HG03039 (cell line): ENCODE data around the gene DSCAML1.
"Not testable (repeated sequence)": the region's sequence is repeated elsewhere in the genome, so short reads cannot be mapped to it uniquely, and the experiment has no call there.

Experiments
- ATAC-seq: cut with Tn5 transposase; IDR thresholded peaks from one replicate; pipeline ENCODE4 v1.9.1; 2021; ENCODE audit warnings: mild to moderate bottlenecking, moderate library complexity; ENCODE audit not compliant: unreplicated experiment

Gene DSCAML1

DNA sequence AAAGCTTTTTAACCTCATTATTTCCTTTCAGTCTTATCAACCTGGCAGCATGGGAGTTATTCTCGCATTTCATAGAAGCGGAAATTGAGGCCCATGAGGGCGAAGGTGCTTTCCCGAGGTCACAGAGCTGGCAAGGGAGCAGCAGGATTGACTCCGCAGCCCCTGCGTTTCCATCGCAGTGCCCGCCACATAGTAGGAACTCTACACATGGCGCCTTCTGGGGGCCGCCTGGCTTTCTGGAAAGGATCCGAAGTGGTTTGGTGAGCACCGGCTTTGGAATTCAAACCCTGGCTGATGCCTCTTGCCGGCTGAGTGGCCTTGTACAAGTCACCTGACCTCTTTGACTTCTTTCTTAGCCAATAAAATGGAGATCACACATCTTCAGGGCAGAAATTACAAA is 376.0 kb downstream of the DSCAML1 start:
- ATAC-seq = no peak

DNA sequence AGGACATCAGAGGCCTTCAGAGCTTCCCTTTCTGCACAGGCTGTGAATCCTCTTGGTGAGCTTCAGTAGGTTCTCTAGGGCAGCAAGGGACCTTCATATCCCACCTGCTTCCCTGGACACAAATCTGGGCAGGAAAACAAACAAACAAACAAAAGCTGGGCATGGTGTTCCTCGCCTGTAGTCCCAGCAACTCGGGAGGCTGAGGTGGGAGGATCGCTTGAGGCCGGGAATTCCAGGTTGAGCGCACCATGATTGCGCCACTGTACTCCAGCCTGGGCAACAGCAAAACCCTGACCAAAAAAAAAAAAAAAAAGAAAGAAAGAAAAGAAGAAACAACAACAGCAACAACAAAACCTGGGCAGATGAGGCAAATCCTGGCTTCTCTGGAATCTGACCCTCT is 376.4 kb downstream of the DSCAML1 start:
- no peak for ATAC-seq

DNA sequence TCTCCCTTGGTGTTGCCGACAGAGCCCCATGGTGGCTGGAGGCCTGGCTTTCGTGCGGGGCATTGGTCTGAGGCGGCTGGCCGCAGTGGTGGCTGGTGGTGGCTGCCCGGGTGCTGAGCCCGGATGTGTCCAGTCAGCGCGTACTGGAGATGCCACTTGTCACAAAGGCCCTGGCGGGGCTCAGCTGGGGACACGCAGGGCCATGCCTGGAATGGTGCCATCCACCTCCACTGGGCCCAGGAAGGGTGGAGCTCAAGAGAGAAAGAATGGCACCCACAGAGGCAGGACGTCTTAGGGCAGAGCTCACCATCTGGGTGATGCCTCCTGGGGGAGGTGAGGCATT is 376.9 kb downstream of the DSCAML1 start:
- no peak for ATAC-seq

DNA sequence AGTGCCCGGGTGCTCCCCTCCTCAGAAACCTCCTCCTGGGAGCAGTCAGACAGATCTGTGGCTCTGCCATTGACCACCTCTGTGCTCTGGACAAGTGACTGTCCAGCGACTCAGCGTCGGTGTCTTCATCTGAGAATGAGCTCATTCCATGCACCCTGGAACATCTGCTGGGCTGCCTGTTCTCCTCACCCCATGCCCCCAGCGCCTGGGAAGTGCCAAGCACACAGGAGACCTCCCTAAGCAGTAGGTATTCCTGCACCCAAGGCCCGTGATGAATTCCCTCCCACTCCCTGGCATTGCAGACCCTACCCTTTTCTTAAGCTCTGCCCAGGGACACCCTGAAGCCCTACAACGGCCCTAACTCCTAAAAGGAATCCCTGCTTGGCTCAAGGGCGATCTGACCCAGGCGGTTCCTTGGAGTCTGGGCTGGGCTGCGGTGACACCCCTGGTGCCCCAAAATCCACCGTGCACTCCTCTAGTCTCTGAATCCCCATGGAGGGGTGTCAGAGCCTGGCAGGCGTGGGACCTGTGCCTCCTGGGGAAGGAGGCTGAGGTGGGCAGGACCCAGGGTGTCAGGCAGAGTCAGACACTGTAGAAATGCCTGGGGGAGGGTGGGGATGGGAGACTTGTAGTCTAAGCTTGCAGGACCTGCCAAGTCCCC is 377.4 kb downstream of the DSCAML1 start:
- ATAC-seq = no peak

DNA sequence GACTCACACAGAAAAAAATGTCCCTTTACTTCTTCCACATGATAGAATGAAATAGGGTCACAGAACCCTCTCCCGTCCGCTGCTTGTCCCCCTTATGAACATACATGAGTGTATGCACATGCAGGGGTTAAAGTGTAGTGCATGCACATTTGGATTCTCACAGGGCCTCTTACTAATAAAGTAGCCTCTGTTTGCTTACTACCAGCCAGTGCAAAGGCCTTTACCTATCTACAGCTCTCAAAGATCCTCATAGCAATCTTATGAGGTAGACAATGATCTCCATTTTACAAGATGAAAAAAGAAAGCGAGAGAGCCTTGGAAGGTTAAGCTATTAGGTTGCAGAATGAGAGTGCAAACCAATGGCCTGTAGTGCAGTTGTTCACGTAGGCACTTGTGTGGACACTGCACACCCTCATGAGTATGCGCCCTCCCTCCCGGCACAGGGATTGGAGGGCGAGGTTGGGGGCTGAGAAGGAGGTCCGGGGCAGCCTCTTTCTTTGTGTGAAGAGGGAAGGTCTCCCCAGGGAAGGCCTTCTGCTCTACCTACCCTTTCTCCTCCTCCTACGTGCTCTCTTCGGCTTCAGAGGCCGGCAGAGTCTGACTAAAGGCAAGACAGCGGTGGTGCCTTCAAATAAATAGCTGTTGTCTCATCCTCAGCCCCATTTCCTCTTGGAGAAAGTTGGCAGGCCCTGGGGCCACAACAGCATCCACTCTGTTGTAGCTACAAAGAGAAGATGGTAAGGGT is 378.1 kb downstream of the DSCAML1 start:
- ATAC-seq = no peak

DNA sequence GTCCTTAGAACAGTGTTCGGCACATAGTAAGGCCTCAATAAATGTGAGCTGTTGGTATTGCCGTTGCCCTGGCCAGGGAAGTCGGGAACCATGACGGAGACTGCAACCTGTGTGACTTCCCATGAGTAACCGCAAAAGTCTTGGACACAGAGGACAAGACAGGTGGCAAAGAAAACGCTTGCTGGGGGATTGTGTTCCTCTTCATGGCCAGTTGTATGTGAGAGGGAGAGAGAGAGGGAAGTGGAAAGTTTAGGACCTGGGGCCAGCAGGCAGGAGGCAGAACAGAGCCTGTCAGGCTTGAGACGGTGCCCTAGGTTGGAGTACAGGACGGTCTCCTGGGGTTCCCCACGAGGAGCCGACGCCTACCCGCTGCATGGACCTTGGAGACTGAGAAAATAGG is 379.2 kb downstream of the DSCAML1 start:
- ATAC-seq = no peak

DNA sequence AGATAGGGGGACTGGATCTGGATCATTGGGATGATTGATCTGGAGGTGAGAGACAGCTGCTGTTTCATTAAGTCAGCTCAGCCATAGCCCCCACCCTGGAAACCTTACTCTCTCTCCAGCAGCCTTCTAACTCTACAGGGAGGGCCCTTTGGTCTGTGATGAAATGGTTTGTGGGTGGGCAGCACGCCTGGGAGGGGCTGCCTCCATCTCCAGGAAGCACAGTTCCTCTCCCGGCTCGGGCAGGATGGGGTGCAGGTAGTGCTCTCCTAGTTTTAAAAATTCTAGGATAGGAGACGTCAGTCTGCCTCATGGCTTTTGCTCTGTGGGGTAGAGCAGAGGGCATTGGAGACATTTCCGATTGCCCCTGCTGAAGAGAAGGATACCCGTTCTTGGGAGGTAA is 379.7 kb downstream of the DSCAML1 start:
- ATAC-seq = no peak

DNA sequence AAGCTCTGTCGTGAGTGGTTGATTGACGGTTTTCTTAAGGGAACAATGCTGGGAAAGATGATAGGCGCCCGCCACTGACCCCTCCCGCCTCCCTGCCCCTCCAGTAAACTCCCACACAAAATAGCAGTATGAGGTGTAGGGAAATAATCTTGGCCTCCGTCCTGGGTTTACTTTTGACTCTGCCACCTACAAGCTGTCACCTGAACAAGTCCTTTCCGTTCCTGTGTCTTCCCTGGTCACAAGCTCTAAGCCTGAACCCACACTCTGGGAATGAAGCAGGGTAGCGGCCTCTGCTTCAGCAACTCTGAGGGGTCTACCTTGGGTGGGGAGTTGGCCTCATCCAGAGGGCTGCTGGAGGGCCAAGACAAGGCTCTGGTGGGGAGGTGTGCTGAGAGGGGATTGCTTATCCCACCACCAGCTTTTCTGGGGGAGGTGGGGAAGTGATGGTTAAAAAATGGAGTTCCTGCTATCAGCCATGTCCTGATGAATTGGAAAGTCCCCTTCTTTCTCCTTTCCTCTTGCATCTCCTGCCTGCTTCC is 381.6 kb downstream of the DSCAML1 start:
- no peak for ATAC-seq

DNA sequence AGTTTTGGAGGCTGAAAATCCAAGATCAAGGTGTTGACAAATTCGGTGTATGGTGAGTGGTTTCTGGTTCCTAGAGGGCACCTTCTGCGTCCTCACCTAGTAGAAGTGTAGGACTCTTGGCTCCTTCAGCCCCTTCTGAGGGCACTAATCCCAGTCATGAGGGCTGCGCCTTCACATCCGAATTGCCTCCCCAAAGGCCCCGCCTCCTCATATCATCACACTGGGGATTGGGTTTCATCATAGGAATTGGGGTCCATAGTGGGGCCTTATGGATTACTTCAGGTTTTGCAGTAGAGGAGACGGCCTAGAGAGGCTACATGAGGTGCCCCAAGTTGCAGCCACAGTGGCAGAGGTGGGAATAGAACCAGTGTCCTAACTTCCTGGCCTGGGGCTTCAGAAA is 382.3 kb downstream of the DSCAML1 start:
- no peak for ATAC-seq

DNA sequence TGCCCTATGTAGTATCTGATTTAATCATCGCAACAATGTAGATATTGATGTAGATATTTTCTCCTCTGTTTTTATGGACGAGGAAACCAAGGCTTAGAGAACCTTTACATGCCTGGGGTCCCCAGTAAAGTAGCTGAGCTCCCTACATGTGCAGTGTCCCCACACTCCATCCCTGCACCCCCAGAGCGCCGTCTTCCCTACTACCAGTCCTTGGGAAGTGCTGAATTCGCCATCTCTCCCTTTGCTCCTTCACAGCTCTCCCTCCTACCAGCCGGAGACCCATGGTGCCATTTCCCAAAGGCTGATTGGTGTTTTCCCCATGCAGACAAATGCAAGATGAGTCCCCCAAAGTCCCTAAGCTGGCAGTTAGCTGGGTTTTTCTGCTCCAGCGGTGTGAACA is 383.4 kb downstream of the DSCAML1 start:
- ATAC-seq = no peak

DNA sequence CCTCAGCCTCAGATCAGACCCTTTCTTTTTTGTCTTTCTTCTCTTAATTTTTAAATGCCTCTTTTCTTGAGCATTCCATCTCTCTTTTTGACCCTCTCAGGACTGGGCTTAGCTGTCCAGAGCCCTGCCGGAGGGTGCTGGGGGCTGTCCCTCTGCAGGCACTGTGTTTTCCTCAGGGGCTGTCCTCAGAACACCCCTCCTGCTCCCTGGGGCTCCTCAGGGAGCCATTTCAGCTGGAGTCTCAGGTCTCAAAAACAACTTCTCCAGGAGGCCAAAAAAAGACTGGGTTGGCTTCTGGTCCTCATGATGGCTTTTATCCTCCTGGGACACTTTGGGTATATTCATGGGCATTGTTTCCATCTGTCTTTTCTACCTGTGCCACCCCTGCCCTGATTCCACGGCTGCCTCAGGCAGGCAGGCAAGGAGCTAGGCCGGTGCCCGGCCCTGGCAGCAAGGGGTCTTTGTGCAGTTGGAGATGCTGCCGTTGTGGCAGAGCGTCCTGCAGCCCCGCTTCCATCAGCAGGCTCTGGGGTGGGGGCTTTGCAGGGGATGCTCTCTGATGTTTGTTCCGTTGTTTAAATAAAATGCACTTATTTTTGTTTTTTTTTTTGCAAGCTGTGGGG is 384.3 kb downstream of the DSCAML1 start:
- no peak for ATAC-seq

DNA sequence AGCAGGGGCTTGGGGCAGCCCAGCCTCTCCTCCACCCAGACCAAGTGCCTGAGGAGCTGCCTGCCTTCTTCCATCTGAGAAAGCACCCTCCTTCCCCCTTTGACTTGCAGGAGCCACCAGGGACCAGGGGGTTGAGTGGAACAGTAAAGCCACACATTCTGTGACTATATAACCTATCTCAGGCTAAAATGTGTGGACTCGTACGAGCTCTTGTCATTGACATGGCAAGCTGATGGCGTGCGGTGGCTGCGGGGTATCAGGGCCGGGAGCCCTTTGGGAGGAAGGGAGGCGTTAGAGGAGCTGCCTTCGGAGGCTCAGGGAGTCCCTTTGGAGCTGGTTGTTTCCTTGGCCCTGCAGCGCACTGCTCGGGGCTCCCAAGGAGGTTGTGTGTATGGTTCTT is 384.8 kb downstream of the DSCAML1 start:
- ATAC-seq = no peak

DNA sequence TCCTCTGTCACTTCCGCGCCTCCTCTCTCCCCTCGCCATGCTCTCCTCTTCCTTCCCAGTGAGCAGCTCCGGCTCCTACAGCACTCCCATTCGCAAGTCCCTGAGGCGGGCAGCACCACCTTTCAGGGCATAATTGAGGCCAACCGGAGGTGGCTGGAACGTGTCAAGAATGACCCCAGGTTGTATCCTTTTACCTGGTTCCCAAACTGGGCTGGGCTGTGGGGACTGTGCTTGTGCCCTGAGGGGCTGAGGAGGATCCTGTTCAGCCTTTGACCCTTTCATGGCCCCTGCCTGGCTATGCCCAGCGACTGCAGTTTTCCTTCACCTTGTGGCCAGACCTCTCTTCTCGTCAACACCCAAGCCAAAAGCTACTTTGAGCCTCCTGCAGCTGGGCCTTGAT is 385.3 kb downstream of the DSCAML1 start:
- ATAC-seq = no peak

DNA sequence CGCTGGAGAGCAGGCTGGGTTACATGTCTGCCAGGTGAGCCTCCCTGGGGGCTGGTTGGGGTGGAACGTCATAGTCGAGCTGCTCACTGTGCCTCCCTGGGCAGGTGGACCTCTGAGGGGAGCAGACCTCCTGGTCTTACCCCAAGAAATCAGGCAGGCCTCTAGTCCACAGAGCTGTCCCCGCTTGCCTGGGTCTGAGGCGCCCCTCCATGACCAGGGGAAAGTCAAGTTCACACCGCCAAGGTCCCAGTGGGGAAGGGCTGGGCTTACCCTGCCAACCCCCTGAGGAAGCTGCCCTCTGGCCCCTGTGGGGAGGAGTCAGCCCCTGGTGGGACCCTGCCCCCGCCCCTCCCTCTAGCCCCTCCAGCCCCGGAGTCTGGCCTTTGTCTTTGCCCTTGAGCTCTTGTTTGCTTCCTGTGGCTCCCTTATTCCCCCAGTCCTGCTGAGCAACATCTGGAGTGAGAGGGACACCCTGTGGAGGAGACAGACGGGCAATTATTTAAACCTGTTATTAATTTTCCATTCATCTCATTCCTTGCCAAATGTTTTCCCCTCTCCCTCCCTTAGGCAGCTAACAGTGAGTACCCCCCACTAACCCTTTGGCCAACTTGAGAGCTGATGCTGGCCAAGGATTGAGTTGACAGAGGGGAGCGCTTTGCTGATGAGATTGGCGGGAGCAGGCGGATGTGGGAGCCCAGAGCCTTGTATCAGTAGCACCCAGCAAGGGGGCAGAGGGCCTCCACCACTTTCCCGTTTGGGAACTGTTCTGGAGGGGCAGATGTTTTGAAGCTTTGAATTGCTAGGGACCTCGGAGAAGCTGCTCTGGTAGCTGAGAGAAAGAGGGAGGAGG is 385.9 kb downstream of the DSCAML1 start:
- no peak for ATAC-seq

DNA sequence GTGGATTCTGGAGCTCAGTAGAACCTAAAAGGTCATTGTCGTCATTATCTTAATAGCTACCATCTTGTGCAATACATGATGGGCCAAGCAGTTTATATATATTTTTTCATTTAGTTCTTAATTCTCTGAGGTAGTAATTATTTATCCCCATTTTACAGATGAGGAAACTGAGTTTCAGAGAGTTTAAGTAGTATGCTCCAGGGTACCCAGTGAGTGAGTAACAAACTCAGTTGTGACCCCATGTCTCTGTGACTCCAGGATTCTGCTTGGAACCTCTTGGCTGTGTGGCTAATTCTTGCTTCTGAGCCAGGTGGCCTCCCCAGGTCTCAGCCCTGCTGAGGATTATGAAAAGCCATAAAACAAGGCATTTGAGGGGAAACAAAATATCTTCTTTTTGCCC is 386.8 kb downstream of the DSCAML1 start:
- ATAC-seq = no peak

DNA sequence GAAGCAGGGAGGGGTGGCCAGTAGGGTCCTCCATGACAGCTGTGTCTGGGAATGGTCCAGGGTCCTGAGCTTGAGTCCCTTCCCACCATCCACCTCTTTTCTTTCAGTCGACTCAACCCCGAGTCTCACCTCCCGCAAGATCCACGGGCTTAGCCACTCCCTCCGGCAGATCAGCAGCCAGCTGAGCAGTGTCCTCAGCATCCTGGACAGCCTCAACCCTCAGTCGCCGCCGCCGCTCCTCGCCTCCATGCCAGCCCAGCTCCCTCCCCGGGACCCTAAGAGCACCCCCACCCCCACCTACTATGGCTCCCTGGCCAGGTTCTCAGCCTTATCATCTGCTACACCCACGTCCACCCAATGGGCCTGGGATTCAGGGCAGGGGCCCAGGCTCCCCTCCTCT is 387.5 kb downstream of the DSCAML1 start:
- no peak for ATAC-seq

DNA sequence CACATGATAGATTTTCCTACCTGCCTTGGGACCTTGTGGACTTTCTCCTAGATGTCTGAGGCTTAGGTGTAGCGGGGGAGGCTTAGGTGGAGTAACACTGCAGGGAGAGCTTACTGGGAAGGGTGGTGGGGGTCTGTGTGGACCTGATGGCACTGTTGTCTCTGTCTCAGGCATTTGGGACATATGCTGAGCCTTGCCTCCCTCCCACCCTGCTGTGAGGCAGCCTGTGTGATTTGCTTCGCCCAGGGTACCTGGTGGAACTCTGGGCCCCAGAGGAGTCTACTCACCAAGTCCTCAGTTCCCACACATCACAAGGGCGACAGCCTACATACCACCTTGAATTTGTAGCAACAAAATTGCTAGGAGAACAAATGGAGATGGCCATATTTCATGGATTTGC is 388.7 kb downstream of the DSCAML1 start:
- no peak for ATAC-seq

DNA sequence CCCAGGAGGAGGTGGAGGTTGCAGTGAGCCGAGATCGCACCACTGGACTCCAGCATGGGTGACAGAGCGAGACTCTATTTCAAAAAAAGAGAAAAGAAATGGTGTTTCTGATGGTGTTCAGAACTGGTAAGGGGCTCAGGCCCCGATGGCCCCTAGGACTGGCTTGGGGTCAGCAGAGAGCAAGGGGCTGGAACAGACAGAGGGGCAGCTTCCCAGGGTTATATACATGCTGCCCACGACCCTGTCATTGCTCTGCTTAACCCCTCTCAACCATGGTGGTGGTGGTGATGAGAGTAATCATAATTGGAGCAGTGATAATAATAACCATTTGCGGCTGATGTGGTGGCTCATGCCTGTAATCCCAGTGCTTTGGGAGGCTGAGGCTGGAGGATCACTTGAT is 390.0 kb downstream of the DSCAML1 start:
- no peak for ATAC-seq

DNA sequence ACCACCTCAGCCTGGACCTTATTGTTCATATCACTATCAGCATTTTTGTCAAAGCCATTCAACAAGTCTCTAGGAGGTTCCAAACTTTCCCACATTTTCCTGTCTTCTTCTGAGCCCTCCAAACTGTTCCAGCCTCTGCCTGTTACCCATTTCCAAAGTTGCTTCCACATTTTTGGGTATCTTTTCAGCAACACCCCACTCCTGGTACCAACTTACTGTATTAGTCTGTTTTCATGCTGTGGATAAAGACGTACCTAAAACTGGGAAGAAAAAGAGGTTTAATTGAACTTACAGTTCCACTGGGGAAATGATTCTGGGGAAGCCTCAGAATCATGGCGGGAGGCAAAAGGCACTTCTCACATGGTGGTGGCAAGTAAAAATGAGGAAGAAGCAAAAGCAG is 391.1 kb downstream of the DSCAML1 start:
- not testable (repeated sequence) for ATAC-seq

DNA sequence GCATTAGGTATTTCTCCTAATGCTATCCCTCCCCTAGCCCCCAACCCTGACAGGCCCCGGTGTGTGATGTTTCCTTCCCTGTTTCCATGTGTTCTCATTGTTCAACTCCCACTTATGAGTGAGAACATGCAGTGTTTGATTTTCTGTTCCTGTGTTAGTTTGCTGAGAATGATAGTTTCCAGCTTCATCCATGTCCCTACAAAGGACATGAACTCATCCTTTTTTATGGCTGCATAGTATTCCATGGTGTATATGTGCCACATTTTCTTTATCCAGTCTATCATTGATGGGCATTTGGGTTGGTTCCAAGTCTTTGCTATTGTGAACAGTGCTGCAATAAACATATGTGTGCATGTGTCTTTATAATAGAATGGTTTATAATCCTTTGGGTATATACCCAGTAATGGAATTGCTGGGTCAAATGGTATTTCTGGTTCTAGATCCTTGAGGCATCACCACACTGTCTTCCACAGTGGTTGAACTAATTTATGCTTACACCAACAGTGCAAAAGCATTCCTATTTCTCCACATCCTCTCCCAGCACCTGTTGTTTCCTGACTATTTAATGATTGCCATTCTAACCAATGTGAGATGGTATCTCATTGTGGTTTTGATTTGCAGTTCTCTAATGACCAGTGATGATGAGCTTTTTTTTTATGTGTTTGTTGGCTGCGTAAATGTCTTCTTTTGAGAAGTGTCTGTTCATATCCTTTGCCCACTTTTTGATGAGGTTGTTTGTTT is 397.7 kb downstream of the DSCAML1 start:
- ATAC-seq = not testable (repeated sequence)

DNA sequence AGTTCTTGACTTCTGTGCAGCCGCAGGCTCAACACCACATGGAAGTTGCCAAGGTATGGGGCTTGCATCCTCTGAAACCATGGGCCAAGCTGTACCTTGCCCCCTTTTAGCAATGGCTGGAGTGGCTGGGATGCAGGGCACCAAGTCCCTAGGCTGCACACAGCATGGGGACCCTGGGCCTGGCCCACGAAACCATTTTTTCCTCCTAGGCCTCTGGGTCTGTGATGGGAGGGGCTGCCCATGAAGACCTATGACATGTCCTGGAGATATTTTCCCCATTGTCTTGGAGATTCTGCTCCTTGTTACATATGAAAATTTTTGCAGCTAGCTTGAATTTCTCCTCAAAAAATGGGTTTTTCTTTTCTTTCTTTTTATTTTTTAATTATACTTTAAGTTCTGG is 398.4 kb downstream of the DSCAML1 start:
- ATAC-seq = not testable (repeated sequence)
